ENCODE results near the gene COX10.

COX10 gene

DNA sequence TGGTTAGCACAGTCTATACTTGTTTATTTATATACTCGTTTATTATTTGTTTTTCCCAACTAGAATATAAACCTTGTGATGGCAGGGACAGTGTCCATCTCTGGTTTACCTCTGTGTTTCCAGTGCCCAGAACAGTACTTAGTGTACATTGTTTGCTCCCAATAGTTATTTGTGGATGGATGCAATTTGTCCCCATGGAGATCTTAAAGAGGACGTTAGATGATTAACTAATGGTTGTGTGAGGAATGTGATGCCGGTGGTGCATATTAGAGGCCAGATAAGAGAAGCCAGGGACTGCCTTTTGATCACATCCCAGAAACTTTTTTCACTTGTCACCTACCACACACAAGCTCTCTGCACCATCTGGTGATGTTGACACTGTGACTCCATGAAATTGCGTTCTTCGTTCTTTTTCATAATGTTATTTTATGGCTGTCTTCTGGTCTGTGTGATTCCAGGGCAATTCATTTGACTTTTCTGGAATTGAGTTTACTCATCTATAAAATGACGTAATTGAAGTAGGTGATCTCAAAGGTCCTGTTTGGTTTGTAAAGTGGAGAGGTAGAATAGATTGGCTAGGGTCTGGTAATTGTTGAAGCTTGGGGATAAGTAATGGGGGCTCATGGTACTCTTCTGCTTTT lies 1.2 kb downstream of the COX10 start:
- no peak for DNase-seq

DNA sequence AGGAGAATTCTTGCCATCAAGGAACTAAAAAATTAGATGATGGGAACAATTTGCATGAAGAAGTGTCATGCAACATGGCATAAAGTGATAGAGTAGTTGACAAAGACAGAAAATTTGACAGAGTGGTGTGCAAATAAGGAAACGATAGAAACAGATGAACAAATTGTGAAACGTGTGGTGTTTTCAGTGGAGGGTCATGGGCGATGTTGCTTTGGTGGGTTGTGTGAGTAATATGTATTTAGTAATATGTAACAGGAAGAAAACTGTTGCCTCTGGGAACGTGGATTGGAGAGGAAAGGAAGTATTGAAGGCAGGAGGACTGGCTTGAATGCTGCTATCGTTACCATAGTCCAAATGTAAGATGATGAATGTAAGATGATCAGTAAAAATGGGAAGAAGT lies 3.6 kb downstream of the COX10 start:
- DNase-seq = no peak

DNA sequence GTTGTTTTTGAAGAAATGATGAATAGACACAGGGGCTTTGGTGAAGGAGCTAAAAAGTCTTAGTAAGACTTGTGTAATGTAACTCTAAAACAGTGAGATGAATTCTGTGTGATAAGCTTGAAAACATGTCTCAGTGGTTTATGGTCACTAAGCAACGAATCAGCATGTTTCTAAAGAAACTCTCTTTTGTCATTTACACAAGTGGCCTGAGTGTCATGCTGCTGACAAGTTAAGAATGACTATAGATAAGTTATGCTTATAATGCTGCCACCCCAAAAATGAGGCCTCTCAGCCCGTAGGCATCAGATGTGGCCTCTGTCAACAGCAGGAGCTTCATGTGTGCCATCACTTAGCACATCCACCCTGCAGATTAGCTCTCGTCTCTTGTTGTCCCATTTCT lies 8.7 kb downstream of the COX10 start:
- DNase-seq = no peak

DNA sequence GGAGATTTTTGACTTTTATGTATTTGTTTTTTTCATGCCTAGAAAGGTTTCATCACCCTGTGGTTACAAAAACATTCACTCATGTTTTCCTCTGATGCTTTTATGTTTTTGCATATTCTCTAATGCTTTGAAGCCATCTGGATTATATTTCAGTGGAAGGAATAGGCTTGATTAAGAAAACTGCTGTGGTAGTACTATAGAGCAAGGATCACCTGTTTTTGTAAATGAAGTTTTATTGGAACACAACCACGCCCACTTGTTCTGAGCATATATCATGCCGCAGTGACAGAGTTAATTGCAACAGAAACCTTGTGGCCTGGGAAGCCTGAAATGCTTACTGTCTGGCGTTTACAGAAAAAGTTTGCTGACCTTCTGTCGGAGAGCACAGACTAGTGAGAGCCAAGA lies 11.5 kb downstream of the COX10 start:
- no peak for DNase-seq

DNA sequence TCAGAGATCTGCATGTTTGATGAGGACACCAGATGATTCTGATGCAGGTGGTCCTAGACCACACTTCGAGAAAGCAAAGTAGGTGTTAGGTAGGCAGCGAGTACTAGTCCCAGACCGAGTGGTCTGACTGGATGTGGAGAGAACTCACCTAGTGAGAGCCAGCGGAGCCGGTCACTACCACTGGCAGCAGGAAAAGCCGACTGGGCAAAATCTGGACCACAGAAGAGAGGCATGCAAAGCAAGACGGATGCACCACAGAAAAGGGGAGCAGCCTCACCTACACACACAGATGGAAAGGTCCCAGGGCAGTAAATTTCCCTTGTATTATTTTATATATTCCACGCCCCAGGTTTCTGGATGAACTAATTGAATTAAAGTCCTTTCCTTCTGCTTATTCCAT lies 13.5 kb downstream of the COX10 start:
- no peak for DNase-seq

DNA sequence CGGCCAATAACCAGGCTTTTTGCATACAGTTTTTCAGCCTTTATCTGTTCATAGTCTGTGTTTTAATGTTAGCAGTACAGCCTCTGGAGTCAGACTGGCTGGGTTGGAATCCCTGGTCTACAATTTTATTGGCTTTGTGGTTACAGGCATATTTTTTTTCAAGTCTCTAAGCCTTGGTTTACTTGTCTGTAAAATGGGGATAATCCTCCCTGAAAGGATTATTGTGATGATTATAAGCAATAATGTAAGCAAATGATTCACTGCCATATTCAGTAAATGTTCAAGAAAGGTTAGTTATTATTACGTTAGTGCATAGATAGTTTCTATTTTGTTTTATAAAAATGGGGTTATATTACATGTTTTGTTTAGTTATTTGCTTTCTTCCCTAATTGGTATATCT lies 15.7 kb downstream of the COX10 start:
- no peak for DNase-seq

DNA sequence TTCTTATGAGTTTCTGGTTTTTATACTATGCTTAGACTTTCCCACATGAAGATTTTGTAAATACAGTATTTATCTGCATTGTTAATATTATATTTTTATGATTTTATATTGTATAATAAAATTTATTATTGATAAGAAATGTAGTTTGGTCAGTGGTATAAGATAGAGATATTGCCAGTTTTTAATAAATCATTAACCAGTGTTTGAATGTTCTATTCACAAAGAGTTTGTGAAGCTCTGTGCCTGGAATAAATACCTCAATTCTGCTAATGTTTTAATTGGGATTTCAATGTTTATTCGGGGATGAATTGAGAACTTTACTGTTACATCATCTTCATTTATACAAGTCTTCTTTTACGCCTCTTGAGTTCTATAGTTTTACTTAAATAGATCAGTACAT lies 16.9 kb downstream of the COX10 start:
- DNase-seq = no peak

DNA sequence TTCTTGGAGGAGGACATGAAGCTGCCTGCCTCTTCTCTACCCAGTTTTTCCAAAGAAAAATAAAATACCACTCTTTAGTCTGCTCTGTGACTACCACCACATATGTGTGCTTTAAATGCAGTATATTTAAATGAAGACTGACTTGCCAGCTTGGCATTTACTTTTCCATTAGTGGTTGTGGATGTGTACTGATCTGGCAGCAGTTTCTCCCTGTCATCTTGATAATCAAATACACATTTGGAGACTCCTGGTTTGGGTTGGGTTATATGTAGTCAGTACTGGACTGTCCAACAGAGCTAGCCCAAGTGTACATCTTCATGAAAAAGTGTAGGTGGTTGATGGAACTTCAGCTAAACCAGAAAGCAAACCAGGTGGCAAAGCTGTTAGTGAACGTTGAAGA lies 19.9 kb downstream of the COX10 start:
- DNase-seq = peak; percentile 18

DNA sequence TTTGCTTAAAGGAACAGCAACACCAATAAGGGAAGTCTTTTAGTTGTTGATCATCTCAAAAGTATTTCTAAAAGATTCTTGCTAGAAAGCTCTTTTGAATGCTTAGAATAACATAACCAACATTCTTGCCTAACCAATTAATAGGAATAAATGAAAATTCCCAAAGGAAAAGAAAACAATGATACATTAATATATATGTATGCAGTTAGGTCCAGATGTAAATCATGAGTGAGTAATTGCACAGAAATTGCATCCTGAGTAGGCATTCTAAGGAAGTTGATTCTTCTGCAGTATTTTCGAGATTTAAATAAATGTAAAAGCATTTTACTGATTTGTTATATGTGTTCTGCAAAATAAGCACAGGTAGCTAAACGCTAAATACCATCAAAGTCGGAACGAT lies 22.1 kb downstream of the COX10 start:
- peak; percentile 80 for DNase-seq

DNA sequence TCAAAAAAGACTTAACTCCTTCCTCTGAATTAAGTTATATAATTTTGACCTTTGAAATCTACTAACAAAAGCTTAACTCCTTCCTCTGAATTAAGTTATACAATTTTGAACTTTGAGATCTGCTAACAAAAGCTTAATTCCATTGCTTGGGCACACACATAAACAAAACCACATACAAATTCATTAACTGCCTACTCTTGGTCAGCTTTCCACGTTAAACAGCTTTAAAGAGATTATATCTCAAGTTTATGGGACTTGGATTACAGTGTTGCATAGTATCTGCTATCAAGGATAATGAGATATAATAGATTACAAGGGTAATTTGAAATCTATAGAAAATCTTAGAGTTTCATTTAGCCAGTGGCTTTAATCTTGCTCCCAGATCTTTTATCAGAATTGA lies 23.5 kb downstream of the COX10 start:
- no peak for DNase-seq

DNA sequence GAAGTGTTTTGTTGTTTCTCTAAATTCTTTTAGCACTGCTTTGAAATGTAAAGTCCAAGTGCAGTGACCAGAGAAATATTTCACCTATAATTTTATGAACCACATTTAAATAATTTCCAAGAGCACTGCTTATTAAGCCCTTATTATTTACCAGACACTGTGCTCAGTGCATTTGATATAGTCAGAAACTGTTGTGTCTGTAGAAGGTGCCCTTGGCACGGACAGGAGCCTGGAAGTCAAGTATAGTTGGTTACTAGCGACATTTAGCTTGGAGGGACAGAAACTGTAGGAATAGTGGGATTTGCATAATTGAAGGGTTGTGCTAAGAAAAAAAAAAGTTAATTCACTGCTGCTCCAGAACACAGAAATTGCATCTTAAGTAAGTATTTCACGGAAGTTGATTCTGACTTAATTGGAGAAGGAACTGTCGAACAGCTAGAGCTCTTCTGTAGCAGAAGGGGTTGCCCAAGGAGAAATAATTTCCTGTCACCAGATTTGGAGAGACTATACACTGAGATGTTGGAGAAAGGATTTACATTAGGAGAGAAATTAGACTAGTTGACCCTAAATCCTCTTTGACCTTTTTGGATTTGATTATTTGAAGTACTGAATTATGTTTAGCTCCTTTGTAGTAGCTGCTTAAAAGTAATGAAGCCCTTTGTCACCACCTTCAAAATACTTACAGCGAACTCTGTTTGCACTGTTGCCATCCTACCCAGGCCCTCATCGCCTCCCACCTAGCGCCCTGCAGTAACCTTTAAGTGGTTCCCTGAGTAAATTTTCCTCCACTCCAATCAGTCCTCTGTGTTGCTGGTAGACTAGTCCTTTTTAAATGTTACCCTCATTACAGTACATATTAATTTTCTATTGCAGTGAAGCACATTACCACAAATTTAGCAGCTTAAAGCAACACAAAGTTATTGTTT lies 25.6 kb downstream of the COX10 start:
- DNase-seq = no peak

DNA sequence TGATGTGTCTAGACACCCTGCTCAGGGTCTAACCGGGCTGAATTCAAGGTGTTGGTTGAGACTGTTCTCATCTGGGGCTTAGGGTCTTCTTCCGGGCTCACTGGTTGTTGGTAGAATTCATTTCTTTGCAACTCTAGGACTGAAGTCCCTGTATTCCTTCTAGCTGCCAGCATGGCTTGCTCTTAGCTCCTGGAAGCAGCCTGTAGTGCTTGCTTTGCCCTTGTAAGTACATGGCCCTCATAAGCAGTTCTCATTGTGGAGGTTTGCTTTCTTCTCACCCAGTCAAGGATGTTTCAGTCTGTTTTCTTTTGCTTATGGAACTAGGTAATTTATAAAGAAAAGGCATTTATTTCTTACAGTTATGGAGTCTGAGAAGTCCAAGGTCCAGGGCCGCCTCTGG lies 26.3 kb downstream of the COX10 start:
- no peak for DNase-seq

DNA sequence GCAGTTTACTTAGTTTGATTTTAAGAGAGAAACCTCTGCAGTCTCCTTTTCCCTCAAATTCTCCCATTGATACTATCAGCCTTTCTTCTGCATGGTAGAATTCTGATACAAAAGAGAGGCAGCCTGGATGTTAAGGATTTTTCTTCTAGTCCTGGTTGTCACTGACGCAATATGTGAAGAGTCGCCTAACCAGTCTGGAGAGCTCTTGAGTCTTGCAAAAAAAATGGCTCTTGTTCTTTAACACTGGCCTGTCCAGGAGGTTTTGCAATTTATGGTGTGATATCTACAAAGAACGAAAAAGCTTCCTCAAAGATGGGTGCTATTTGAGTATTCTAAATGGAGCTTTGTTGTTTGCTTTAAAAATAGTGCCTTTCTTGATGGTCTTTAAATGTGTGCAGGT lies 28.9 kb downstream of the COX10 start:
- no peak for DNase-seq

DNA sequence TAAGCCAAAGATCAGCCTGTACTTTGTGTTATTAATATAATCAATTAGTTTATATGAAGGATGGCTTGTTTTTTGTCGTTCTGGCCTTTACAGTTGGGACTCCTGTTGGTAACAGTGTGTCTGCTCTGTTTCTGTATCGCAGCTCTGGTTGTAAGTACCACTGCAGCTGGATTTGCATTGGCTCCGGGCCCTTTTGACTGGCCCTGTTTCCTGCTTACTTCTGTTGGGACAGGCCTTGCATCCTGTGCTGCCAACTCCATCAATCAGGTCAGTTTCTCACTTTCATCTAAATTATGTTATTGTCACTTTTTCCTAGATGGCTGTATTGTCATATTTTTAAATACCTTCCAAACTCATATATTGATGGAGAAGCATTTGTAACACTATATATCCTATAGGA lies 32.7 kb downstream of the COX10 start:
- DNase-seq = no peak

DNA sequence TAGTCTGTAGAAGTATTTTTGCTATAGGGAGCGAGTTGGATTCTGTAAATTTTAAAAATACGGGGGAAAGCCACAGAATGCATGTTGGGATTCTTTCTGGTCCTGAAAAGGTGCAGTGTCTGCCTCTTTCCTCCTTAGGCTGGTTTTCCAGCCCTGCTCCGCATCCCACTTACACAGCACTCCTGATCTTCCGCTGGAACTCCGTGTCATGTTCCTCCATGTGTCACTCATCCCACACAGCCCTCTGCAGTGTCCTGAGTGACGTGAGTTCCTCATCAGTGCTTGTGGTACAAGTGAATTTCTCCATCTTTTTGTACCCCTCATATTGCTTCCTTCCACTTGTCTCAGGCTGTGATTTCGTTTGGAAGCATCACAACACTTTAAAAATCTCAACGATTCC lies 34.5 kb downstream of the COX10 start:
- DNase-seq = no peak

DNA sequence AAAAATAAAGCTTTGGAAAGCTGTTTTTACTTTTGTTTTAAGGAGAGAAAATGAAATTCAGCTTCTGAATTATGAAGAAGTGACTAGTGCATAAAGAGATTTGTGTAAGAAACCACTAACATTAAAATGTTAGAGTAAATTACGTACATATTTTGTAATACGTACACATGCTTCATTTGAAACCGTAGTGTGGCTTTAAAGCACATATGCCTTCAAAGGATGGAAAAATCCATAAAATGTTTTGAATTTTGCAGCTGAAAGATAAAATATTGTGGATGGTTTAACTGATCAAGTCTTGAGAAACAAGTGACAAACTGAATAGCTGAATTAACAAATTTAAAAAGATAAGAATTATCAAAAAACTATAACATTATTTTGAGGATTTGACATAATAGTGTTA lies 35.4 kb downstream of the COX10 start:
- no peak for DNase-seq

DNA sequence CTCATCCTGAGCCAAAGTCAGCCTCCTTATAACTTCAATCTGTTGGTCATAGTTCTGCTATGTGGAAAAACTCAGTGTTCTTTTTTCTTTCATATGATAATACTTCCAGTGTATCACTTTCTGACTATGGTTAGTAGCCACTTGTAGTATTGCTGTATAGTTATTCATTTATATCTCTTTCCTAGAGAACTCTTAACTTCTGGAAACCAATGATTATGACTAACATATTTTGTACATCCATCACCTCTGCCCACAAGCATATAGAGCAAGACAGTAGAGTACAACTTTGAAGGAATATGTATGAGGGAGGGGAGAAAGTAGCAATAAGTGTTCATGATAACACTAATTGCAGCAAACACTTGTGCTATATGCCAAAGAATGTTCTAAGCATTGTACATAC lies 38.6 kb downstream of the COX10 start:
- no peak for DNase-seq

DNA sequence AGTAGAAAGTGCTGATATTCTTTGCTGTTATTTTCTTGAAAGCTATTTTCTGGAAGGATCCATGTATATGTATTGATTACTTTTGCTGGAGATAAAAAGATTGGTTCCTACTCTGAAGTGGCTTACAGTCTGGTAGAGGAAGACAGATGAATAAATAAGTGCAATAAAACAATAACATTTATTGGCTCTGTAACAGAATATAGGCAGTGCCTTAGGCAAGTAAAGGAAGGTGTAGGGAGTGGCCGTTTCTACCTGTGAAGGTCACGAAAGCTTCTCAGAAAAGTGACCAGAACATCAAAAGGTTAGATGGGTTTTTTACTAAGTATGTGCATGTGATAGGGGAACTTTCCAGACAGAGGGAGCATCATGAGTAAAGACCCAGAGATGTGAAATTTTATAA lies 43.1 kb downstream of the COX10 start:
- no peak for DNase-seq

DNA sequence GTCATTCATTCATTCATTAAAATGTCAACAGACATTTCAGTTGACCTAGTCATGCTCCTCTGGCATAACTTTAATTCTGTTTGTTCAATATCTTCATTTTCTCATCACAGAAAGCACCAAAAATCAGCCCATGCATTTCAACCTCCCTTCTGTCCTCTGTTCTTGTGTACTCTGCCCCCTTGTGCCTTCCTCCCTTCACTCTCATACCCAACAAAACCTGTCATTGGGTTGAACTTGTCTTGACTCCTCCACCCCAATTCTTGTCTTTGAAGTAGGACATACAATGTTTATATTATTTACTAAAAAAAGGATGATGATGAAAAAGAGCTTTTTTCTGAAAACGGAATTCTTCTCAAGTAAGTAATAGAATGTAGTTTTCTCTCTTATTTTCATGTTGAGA lies 43.8 kb downstream of the COX10 start:
- DNase-seq = no peak

DNA sequence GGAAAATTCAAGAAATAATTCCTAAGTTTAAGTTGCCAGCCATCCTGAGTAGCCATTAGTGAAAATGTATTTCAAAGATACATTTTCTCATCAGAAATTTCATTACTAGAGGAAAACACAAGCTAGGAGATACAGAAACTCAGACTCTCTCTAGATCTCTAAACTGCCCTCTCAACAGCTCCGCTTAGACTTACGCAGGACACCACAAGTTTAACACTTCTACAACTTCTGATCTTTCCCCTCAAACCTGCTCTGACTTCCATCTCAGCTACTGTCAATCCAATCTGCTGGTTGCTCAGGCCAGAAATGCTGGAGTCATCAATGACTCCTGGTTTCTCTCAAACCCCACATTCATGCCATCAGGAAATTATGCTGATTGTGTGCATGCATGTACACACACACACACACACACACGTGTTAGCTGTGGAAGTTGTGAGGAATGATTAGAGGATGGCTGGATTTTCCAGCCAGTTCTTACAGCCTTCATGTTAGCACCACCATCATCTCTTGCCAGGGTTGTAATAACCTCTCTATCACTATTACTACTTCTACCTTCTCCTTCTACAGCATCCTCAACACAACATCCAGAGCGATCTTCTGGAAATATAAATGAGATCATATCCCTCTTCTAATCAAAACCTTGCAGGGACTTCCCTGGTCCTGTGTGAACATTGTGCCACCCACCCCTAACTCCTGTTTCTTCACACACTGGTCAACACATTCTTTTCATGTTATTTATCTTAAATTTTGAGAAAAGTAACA lies 47.1 kb downstream of the COX10 start:
- no peak for DNase-seq

DNA sequence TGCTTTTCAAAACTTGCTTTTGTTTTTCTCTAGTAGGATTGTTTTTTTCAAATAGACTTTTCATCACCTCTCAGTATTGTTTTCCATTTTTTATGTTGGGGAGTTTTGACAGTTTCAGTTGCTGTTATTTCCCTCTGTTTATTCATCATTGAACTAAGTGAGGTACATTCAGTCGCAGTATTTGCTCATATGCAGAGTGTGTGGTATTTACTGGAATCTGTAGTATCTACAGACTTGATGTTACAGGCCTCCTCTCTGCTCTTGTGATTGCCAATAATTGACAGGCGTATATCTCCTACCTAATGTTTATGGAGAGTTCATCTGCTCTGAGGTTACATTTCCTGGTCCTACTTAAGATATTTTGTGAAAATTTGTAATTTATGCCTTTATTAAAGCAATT lies 49.6 kb downstream of the COX10 start:
- DNase-seq = no peak

DNA sequence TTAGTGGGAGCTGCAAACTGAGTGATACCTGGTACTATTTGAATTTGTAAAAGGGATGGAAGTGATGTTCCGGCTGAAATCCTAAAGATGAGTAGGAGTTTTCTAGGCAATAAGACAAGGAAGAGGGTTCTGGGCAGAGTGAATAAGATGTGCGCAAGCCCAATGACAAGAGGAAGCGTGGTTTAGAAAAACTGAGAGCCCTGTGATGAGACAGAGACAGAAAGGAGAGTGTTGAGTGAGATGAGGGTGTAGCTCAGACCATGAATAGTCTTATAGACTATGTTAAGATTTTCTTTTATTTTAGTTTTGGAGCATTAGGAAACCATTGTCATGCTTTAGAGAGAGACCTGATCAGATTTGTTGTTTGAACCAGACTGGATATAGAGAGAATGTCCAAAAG lies 50.2 kb downstream of the COX10 start:
- DNase-seq = no peak

DNA sequence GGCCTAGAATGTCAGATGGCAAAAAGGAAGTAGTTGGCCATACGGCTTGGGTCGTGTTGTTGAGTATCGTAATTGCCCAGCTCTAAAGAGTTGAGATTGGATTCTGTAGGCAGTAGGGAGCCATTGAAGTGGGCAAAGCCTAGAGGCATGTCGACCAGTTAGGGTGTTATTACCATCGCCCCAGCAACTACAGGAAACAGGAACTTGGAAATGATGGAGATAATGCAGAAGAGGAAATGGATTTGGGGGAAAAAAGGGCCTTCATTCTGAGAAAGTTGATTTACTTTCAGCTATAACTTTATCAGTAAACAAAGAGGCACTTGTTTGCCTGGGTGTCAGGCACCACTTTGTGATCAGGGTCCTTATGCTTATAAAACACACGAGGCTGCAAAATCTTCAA lies 52.6 kb downstream of the COX10 start:
- no peak for DNase-seq

All from fibroblast of skin of scalp (primary cell).